ENCODE measurements around the gene SDF2L1.

GRCh38 chr22:21669026-21669425, 26.9 kb downstream of the SDF2L1 start:
- TF ChIP-seq POLR2A (IDR thresholded peaks at IDR 0.05; ENCODE audit: low read depth, low read length) (no peak), SPI1 (IDR thresholded peaks at IDR 0.05; ENCODE audit: low read depth, low read length) (no peak), POLR2AphosphoS5 (IDR thresholded peaks at IDR 0.05; ENCODE audit: low read depth, low read length) (no peak), POU2F2 (IDR thresholded peaks at IDR 0.05; ENCODE audit: low read depth, low read length) (no peak)

Data from GM12891 (cell line).